ES-I3 (cell line): ENCODE measurements around the gene XYLB.
"Not testable (repeated sequence)": the region's sequence is repeated elsewhere in the genome, so short reads cannot be mapped to it uniquely, and the experiment has no call there.

Source experiments
- H3K36me3 ChIP-seq: 2 replicates; pipeline ENCODE4 v1.6.1; 2013; ENCODE audit warnings: mild to moderate bottlenecking, low read length, control low read depth, moderate library complexity; ENCODE audit not compliant: insufficient read depth
- H3K4me1 ChIP-seq: 2 replicates; pipeline ENCODE4 v1.6.1; 2013; ENCODE audit warnings: mild to moderate bottlenecking, control low read depth, low read length; ENCODE audit not compliant: insufficient read depth
- H3K9ac ChIP-seq: 2 replicates; pipeline ENCODE4 v1.6.1; 2013; ENCODE audit warnings: low read depth, mild to moderate bottlenecking, low read length, moderate library complexity
- H3K9me3 ChIP-seq: 2 replicates; pipeline ENCODE4 v1.6.1; 2013; ENCODE audit warnings: mild to moderate bottlenecking, low read length, moderate library complexity; ENCODE audit not compliant: control insufficient read depth, insufficient read depth

Gene XYLB

DNA sequence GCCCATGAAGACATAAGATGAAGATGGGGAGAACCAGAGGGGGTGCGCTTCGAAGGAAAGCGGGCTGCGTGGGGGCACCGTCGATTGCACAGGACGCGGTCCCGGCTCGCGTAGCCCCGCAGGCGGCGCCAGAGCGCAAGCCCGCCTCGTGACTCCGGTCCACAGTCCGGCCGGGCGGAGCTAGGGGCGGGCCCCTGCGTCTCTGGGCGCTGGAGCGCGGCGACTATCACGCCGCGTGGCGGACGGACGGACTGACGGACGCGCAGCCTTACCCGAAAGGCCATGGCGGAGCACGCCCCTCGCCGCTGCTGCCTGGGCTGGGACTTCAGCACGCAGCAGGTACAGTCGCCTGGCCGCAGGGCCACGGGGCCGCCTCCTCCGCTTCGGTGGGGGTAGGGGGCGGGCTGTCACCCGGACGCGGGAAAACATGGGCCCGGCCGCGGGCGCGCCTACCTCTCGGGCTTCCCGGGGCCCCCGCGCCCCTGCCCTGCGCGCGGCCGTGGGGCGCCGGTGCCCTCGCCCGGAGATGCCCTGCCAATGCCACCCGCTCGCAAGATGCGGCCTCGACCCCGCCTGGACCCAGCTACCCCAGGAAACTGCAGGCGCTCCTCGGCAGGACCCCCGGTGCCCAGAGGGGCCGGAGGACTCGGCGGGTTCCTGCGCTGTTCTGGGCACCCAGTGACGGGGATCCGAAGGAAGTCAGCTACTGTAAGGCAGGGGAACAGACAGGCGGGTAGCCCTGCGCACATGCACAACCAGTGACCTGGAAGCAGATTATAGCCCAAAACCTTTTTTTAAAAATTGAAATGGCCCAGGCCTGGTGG lies at the start of gene XYLB:
XYLB (plus strand) TSS at position 199 of the 824 bp plus-strand sequence; CDS start at position 283, 84 bp downstream.
- no peaks in the 10 kb centered on the region for H3K4me1 ChIP-seq
- peak within 1 kb of the TSS; percentile 73 for H3K9ac ChIP-seq
- no peaks in the 10 kb centered on the region for H3K9me3 ChIP-seq
- H3K36me3 ChIP-seq = no peaks in the 10 kb centered on the region

DNA sequence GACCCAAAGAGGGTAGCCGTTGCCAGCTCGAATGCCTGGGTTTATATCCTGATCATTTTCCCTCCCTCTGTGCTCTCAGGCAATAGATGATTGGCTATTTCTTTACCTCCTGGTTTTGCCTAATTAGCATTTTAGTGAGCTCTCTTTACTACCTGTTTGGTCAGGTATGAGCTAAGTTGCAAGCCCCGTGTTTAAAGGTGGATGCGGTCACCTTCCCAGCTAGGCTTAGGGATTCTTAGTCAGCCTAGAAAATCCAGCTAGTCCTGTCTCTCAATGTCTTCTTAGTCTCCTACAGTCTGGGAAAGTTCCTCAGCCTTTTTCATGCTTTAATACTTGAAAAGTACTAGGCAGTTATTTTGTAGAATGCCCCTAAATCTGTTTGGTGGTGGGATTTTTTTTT lies 49.5 kb upstream of the XYLB start:
- not testable (repeated sequence) for H3K9me3 ChIP-seq, H3K4me1 ChIP-seq

DNA sequence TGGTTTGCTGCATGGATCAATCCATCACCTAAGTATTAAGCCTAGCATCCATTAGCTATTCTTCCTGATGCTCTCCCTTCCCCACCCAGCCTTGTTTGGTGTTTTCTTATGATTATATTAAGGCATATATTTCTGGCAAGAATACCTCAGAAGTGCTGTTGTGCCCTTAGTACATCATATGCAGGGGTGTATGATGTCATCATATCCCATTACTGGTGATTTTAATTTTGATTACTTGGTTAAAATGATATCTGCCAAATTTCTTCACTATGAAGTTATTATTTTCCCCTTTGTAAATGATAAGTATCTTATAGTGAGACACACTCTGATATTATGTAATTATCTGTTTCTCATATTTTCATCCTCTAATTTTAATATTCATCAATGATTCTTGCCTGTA lies 49.0 kb upstream of the XYLB start:
- no peaks in the 10 kb centered on the region for H3K9me3 ChIP-seq
- no peak overlapping the region for H3K9ac ChIP-seq
- H3K36me3 ChIP-seq = no peaks in the 10 kb centered on the region
- no peaks in the 10 kb centered on the region for H3K4me1 ChIP-seq

More for the DNA sequence above, 49.5 kb upstream of the XYLB start:
- not testable (repeated sequence) for H3K9ac ChIP-seq, H3K36me3 ChIP-seq

DNA sequence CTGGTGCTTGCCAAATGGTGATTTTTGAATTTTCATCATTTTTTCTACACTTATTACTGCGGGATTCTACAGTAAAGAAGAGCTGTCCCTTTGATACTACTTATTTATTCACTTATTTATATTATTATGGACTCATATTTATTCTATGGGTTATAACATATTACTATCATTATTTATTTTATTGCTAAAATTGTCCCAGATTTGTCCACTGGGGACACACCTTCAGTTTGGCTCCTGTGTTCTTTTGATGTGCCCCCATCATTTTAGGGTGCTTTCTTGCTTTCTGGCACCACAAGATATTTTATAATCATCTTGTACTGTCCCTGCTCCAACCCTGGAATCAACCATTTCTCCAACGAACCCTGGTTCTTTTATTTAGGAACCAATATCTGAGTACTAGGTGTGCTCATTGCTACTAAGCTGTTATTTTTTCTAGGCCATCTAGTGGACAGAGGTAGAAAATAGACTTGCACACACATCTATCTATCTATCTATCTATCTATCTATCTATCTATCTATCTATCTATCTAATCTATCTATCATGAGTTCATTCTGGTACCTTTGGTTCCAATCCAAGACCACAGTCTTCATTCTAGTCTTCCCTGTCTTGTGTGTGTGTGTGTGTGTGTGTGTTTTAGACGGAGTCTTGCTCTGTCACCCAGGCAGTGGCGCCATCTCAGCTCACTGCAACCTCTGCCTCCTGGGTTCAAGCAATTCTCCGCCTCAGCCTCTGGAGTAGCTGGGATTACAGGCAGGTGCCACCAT lies 48.5 kb upstream of the XYLB start:
- no peaks in the 10 kb centered on the region for H3K9me3 ChIP-seq
- H3K36me3 ChIP-seq = no peaks in the 10 kb centered on the region
- H3K9ac ChIP-seq = no peak overlapping the region
- no peaks in the 10 kb centered on the region for H3K4me1 ChIP-seq

DNA sequence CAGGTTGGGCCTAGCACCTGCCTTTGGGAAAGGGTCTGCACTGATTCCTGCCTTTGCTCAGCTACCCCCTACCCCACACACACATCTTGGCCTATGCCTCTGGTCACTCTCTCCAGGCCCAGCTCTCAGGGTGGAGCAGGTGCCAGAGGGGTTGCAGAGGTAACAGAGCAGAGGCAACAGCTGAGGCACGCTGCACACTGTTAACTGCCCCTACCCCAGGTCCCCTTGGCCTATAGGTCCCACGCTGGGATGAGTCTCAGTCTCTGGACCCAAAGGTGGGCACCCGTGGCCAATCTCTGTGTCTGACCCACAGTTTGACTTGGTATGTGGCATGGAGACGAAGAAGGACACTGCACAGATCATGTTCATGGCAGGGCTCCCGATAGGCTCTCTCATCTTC lies 39.6 kb upstream of the XYLB start:
- Histone ChIP-seq H3K4me1 (no peaks in the 10 kb centered on the region), H3K9me3 (no peaks in the 10 kb centered on the region), H3K36me3 (no peaks in the 10 kb centered on the region), H3K9ac (no peak overlapping the region)

DNA sequence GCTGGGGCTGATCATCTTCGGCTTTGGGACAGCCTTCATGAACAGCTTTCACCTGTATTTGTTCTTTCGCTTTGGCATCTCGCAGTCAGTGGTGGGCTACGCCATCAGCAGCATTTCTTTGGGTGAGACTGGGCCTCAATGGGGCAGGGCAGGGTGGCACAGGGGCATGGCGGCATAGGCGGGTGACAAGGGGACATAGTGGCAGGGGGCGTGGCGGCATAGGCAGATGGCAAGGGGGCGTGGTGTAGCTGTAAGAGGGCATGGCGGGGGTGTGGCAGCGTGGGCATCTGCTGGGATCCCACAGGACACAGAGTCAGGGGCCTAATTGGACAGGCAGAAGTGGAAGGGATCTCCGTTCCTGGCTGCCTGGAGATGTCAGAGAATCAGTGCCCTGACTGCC lies 39.0 kb upstream of the XYLB start:
- H3K36me3 ChIP-seq = no peaks in the 10 kb centered on the region
- H3K9me3 ChIP-seq = no peaks in the 10 kb centered on the region
- no peak overlapping the region for H3K9ac ChIP-seq
- no peaks in the 10 kb centered on the region for H3K4me1 ChIP-seq

DNA sequence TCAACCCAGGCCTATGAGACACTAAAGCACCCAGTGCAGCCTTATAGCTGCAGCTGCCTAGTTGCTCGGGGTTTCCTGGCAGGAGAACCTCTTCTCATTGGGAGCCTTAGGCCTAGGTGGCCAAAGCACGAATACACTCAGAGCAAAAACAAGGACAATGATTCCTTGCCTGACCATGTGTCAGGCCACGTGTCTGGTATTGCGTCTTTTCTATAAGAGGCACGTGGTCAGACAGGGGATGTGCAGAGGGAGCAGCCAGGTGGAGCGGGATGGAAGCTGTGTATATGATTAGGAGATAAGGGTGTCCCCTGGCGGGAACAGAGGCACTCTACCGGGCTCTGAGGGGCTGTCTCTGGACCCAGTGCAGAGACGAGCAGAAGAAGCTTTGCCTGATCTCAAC lies 38.1 kb upstream of the XYLB start:
- Histone ChIP-seq H3K4me1 (no peaks in the 10 kb centered on the region), H3K9me3 (no peaks in the 10 kb centered on the region), H3K36me3 (no peaks in the 10 kb centered on the region), H3K9ac (no peak overlapping the region)

DNA sequence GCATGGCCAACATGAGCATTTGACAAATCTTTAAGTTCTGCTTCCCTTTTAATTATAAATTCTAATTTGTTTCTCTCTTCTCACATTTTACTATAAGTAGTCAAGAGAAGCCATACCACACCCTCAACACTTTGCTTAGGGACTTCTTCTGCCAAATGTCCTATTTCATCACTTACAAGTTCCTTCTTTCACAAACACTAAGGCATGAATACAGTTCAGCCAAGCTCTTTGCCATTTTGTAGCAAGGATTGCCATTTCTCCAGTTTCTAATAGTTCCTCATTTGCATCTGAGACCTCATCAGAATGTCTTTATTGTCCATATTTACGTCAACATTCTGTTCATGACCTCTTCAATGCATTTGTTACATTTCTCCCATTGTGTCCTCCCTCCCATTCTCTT lies 35.1 kb upstream of the XYLB start:
- H3K4me1 ChIP-seq = 0 out of 2 replicates have a peak, but pooled peaks cover 6% of the 10 kb centered on the region
- no peak overlapping the region for H3K9ac ChIP-seq
- no peaks in the 10 kb centered on the region for H3K36me3 ChIP-seq
- no peaks in the 10 kb centered on the region for H3K9me3 ChIP-seq

DNA sequence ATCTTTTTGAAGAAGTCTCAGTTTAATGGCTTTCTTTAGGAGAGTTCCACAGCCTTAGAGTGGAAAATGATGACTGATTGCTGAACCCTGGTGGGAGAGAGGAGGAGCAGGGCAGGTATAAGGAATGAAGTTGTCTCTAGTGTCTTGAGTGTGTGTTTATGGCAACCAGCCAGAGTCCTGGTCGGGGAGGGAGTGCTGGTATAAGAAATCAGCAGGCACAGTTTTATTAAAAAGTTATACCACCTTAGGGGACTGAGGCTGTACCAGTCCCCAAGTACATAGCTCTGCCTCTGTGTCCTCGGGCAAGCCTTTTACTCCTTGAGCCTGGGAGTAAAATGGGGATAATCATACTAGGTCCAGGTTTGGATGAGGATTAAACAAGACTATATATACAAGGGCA lies 34.6 kb upstream of the XYLB start:
- 0 out of 2 replicates have a peak, but pooled peaks cover 6% of the 10 kb centered on the region for H3K4me1 ChIP-seq
- no peaks in the 10 kb centered on the region for H3K36me3 ChIP-seq
- no peaks in the 10 kb centered on the region for H3K9me3 ChIP-seq
- no peak overlapping the region for H3K9ac ChIP-seq

DNA sequence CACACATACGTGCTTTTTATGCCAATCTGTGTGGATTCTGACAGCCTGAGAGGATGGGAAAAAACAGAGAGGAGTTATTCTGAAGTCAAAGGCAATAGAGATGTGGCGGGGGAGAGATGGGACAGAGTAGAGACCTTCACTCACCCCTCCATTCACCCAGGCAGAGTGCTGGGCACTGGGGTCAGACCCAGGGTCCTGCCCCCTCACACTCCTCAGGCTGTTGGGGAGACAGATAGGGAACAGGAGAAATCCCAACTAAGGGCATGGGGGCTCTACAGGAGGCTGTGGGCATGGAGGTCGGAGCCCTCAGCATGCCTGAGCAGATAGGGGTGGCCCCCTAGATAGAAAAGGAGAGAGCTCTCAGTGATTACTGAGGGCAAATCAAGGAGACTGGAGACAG lies 34.2 kb upstream of the XYLB start:
- 0 out of 2 replicates have a peak, but pooled peaks cover 6% of the 10 kb centered on the region for H3K4me1 ChIP-seq
- no peak overlapping the region for H3K9ac ChIP-seq
- H3K36me3 ChIP-seq = no peaks in the 10 kb centered on the region
- H3K9me3 ChIP-seq = no peaks in the 10 kb centered on the region

DNA sequence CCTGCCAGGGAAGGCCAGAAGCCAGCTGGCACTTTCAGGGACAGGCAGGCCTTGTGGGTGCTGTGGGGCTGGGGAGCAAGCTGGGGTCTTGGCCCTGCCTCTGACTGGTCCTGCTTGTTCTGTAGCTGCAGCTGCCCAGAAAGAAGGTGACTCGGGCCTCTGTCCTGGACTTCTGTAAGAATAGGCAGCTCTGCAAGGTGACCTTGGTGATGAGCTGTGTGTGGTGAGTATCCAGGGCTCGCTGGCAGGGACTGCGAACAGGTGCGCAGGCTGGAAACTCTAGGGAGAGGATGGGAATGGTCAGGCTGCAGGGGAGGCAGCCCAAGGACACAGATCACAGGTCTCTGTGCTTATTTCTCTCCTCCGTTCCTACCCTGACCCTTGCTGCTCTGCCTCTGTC lies 33.3 kb upstream of the XYLB start:
- no peaks in the 10 kb centered on the region for H3K9me3 ChIP-seq
- no peaks in the 10 kb centered on the region for H3K36me3 ChIP-seq
- 0 out of 2 replicates have a peak, but pooled peaks cover 6% of the 10 kb centered on the region for H3K4me1 ChIP-seq
- no peak overlapping the region for H3K9ac ChIP-seq

DNA sequence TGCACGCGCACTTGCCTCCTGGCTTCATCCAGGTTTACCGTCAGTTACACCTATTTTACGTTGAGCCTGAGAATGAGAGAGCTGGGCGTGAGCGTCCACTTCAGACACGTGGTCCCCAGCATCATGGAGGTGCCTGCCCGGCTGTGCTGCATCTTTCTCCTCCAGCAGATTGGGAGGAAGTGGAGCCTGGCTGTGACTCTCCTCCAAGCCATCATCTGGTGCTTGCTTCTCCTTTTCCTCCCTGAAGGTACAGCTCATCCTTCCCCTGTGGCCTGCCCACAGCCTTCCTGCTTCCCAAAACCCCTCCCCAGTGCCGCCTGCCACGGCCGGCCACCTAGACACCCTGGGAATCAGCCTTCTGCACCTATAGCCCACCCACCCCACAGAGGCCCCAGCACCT lies 32.9 kb upstream of the XYLB start:
- no peak overlapping the region for H3K9ac ChIP-seq
- H3K4me1 ChIP-seq = 0 out of 2 replicates have a peak, but pooled peaks cover 6% of the 10 kb centered on the region
- H3K36me3 ChIP-seq = no peaks in the 10 kb centered on the region
- no peaks in the 10 kb centered on the region for H3K9me3 ChIP-seq

DNA sequence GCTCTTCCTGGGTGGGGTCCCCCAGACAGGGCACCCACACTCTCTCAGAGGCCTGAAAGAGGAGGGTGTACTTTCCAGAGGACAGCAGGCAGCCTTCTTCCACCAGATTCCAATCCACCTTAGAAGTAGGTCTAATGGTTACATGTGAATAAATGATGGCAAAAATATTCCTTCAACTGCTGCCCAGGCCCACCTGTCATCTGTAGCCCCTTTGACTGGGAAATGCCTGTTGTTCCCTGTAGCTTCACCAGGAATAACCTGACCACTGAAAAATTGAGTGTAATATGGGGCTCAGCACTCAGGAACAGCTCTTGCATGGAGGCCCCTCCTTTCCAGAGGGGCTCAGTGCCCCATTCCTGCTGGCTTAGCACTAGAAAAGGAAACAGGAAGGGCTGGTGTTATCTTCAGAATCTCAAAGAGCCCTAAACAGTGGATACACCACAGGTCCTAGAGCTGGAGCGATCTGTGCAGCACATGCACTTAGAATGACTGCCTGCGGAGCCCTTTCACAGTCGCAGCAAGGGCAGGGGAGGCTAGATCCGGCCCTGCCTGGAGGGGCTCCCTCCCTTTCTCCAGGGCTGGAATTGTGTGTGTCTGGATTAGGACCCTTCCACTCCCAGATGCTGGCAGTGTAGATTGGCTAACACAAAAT lies 32.3 kb upstream of the XYLB start:
- no peak overlapping the region for H3K9ac ChIP-seq
- H3K36me3 ChIP-seq = no peaks in the 10 kb centered on the region
- 0 out of 2 replicates have a peak, but pooled peaks cover 6% of the 10 kb centered on the region for H3K4me1 ChIP-seq
- H3K9me3 ChIP-seq = no peaks in the 10 kb centered on the region

DNA sequence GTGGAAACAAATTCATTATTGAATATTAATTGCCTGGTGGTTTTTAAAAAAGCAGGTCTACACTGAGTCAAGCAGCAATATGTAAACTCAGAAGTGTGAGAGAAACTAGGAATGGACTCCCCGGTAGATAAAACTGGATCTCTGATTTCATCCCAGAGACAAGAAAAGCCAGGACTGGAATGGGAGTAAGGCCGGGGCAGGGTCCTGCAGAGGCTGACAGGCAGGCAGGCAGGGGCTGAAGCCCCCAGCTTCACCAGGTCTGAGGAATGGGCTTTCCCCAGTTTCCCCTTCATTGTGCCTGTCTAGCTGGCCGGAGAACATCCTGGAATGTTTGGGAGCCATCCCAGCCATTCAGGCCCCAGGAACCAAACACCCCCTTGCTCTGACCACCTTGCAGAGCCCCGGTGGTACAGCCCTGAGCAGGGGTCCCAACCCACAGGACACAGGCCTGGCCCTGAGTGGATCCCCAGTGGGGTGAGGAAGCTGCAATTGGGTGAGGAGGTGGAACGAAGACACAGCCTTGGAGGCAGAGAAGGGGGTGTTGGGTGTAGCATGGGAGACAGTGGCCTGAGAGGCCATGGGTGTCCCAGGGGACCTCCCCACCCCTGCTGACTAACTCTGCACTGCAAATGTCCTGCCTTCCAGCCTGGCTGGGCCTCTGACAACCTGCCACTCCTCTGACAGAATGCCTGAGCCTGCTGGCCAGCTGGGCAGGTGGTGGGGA lies 31.7 kb upstream of the XYLB start:
- Histone ChIP-seq H3K9me3 (no peaks in the 10 kb centered on the region), H3K36me3 (no peaks in the 10 kb centered on the region), H3K4me1 (0 out of 2 replicates have a peak, but pooled peaks cover 6% of the 10 kb centered on the region)

More for the DNA sequence above, 31.7 kb upstream of the XYLB start:
- no peak overlapping the region for H3K9ac ChIP-seq
